Ovary (tissue), 3 donors: Measurements from ENCODE around the gene TWNK.
A peak's percentile ranks its signal among the peaks of the same experiment; 100 is the strongest.

Experiments
- POLR2A ChIP-seq: fragments of 450-650 bp; IDR thresholded peaks from one replicate; pipeline ENCODE4 v1.6.1; 2017; ENCODE audit warnings: antibody characterized with exemption, mild to moderate bottlenecking, moderate library complexity
- TF ChIP-seq, protein P1 (sequence below), 3 donors: fragments of 450-650 bp in 2 of 3; fragments of 200-600 bp in 1 of 3; IDR thresholded peaks; one replicate each; pipeline versions ENCODE4 v1.5.1 to v1.8.0; 2016 to 2022; ENCODE audit warnings: antibody characterized with exemption in 3 of 3, mild to moderate bottlenecking in 1 of 3
- donor health status: DM: no; HTN: no; CAD: no.

DNA sequence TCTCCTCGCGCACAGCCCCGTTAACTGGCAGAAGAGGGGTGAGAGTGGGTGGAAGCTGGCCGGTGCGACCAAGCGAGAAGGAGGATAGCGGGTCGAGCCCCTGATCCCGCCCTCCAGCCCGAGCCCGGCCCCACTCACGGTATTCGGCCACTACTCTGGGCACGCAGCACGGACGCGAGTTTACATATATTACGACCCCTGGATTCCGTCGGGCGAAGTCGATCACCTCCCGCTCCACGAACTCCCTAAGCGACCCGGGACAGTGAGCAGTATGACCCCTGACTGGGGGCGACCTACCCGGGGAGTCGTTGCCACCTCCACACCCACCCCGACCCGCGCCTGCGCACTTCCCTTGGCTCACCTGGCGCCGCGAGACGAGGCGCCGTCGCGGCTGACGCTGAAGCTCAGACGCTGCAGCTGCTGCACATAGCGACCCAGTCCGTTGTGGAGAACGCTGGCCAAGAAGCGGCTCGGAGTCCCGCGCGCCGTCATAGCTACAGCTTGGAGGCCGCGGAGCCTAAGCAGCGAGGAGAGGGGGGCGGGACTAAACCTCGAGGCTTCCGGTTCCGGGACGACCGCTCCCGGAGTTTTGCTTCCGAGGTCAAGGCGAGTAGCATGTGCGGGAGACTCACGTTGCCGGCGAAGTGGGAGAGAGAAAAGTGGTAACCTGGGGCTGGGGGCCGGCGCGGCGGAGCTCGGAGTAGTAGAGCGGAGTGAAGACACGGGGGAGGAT is at the start of gene TWNK, which contains the start of gene MRPL43:
- TF ChIP-seq, protein P1, sequence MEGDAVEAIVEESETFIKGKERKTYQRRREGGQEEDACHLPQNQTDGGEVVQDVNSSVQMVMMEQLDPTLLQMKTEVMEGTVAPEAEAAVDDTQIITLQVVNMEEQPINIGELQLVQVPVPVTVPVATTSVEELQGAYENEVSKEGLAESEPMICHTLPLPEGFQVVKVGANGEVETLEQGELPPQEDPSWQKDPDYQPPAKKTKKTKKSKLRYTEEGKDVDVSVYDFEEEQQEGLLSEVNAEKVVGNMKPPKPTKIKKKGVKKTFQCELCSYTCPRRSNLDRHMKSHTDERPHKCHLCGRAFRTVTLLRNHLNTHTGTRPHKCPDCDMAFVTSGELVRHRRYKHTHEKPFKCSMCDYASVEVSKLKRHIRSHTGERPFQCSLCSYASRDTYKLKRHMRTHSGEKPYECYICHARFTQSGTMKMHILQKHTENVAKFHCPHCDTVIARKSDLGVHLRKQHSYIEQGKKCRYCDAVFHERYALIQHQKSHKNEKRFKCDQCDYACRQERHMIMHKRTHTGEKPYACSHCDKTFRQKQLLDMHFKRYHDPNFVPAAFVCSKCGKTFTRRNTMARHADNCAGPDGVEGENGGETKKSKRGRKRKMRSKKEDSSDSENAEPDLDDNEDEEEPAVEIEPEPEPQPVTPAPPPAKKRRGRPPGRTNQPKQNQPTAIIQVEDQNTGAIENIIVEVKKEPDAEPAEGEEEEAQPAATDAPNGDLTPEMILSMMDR (IDR thresholded peaks at IDR 0.05), result no peak
- peak; percentile 56 for TF ChIP-seq POLR2A
